ENCODE measurements around the gene SUFU. TPM values are rescaled to one million over a fixed set of nuclear protein-coding genes. Genes with fewer than 3 reads are reported as not detected.

Gene SUFU
- total RNA-seq, 1 donor from 2014 or later, result 0.79 TPM

GRCh38 chr10:102504179-102504975, 605 bp downstream of the SUFU start:
- DNase-seq (ENCODE audit: low read depth) (peak; percentile 32), FAIRE-seq (no peak)
- no peaks in the 10 kb centered on the region for H3K36me3 ChIP-seq (ENCODE audit: control insufficient read depth, insufficient read depth, low read length)
- H3K4me3 ChIP-seq (ENCODE audit: low read depth, low read length), result peak overlapping the region; percentile 90
- H3K27me3 ChIP-seq (ENCODE audit: control insufficient read depth, insufficient read depth, low read length), result no peaks in the 10 kb centered on the region
- TF ChIP-seq CTCF (IDR thresholded peaks at IDR 0.05; ENCODE audit: insufficient read depth, low read length, severe bottlenecking), result no peak

GRCh38 chr10:102504976-102505300, 1.2 kb downstream of the SUFU start:
- no peaks in the 10 kb centered on the region for H3K27me3 ChIP-seq (ENCODE audit: control insufficient read depth, insufficient read depth, low read length)
- peak overlapping the region; percentile 90 for H3K4me3 ChIP-seq (ENCODE audit: low read depth, low read length)
- H3K36me3 ChIP-seq (ENCODE audit: control insufficient read depth, insufficient read depth, low read length), result no peaks in the 10 kb centered on the region
- DNase-seq (ENCODE audit: low read depth) (no peak), FAIRE-seq (no peak)
- no peak for TF ChIP-seq CTCF (IDR thresholded peaks at IDR 0.05; ENCODE audit: insufficient read depth, low read length, severe bottlenecking)

- no peak for FAIRE-seq
- no peaks in the 10 kb centered on the region for H3K27me3 ChIP-seq (ENCODE audit: control insufficient read depth, insufficient read depth, low read length)
- no peak overlapping the region for H3K4me3 ChIP-seq (ENCODE audit: low read depth, low read length)
- no peak for TF ChIP-seq CTCF (IDR thresholded peaks at IDR 0.05; ENCODE audit: insufficient read depth, low read length, severe bottlenecking)
- no peaks in the 10 kb centered on the region for H3K36me3 ChIP-seq (ENCODE audit: control insufficient read depth, insufficient read depth, low read length)
- no peak for DNase-seq (ENCODE audit: low read depth)
Measured at GRCh38 chr10:102505462-102506115, 1.8 kb downstream of the SUFU start.

GRCh38 chr10:102507521-102507920, 3.7 kb downstream of the SUFU start:
- H3K27me3 ChIP-seq (ENCODE audit: control insufficient read depth, insufficient read depth, low read length), result no peaks in the 10 kb centered on the region
- no peak for FAIRE-seq
- TF ChIP-seq CTCF (IDR thresholded peaks at IDR 0.05; ENCODE audit: insufficient read depth, low read length, severe bottlenecking), result no peak
- no peak overlapping the region for H3K4me3 ChIP-seq (ENCODE audit: low read depth, low read length)
- no peak for DNase-seq (ENCODE audit: low read depth)
- H3K36me3 ChIP-seq (ENCODE audit: control insufficient read depth, insufficient read depth, low read length), result peaks cover 5% of the 10 kb centered on the region

GRCh38 chr10:102508506-102508905, 4.7 kb downstream of the SUFU start:
- DNase-seq (ENCODE audit: low read depth) (no peak), FAIRE-seq (no peak)
- H3K36me3 ChIP-seq (ENCODE audit: control insufficient read depth, insufficient read depth, low read length), result peaks cover 7% of the 10 kb centered on the region
- no peak overlapping the region for H3K4me3 ChIP-seq (ENCODE audit: low read depth, low read length)
- TF ChIP-seq CTCF (IDR thresholded peaks at IDR 0.05; ENCODE audit: insufficient read depth, low read length, severe bottlenecking), result no peak
- H3K27me3 ChIP-seq (ENCODE audit: control insufficient read depth, insufficient read depth, low read length), result no peaks in the 10 kb centered on the region

All from bronchial epithelial cell (primary cell).